A673 (cell line): Measurements from ENCODE around the gene BCDIN3D. TPM values are rescaled to one million over a fixed set of nuclear protein-coding genes. Genes with fewer than 3 reads are reported as not detected.

Source experiments
- BruUV-seq: library from RNA; stranded (reverse); fragments of 400-500 nt; replicated peaks from 2 replicates; lab custom pipeline; 2021; lab: Mats Ljungman, UMichigan
- CTCF ChIA-PET: fragments of 300-600 bp; sonication (Branson Sonifier 250); formaldehyde crosslinking; loops from one replicate; lab custom pipeline; 2022; ENCODE audit warnings: antibody characterized with exemption; lab: Charles Lee
- POLR2A ChIA-PET: fragments of 300-600 bp; sonication (Branson Sonifier 250); formaldehyde crosslinking; loops from one replicate; lab custom pipeline; 2022; ENCODE audit warnings: antibody characterized with exemption; ENCODE audit not compliant: low non-redundant PET; lab: Charles Lee
- DNase-seq: peaks from one replicate; pipeline ENCODE4 v3.0.0-alpha.2; 2015; ENCODE audit warnings: low spot score
- H3K27ac ChIP-seq: fragments of 200-600 bp; sonication (generic); 2 replicates; pipeline ENCODE4 v1.5.1; 2016; ENCODE audit warnings: mixed run types, low read depth, mild to moderate bottlenecking, mixed read lengths, antibody characterized with exemption, low read length; ENCODE audit not compliant: poor library complexity, severe bottlenecking
- H3K27me3 ChIP-seq: fragments of 200-600 bp; sonication (generic); replicated peaks from 2 replicates; pipeline ENCODE4 v1.6.1; 2017; ENCODE audit warnings: mixed run types, low read depth, mild to moderate bottlenecking, mixed read lengths, antibody characterized with exemption, low read length; ENCODE audit not compliant: insufficient read depth, poor library complexity
- H3K36me3 ChIP-seq: fragments of 200-600 bp; sonication (generic); 2 replicates; pipeline ENCODE4 v1.6.1; 2016; ENCODE audit warnings: mixed run types, mild to moderate bottlenecking, mixed read lengths, antibody characterized with exemption, low read length; ENCODE audit not compliant: insufficient read depth, poor library complexity, severe bottlenecking
- H3K4me1 ChIP-seq: fragments of 200-600 bp; sonication (generic); 2 replicates; pipeline ENCODE4 v1.6.1; 2017; ENCODE audit warnings: mixed run types, mild to moderate bottlenecking, mixed read lengths, antibody characterized with exemption, low read length; ENCODE audit not compliant: insufficient read depth, poor library complexity, severe bottlenecking
- H3K4me3 ChIP-seq: fragments of 200-600 bp; sonication (generic); 2 replicates; pipeline ENCODE4 v1.5.1; 2016; ENCODE audit warnings: low read depth, mixed run types, mild to moderate bottlenecking, mixed read lengths, low read length; ENCODE audit not compliant: poor library complexity, severe bottlenecking
- H3K9me3 ChIP-seq: fragments of 200-600 bp; sonication (generic); 2 replicates; pipeline ENCODE4 v1.6.1; 2016; ENCODE audit warnings: mixed run types, low read depth, mild to moderate bottlenecking, mixed read lengths, antibody characterized with exemption, low read length; ENCODE audit not compliant: poor library complexity, severe bottlenecking
- EZH2 ChIP-seq: fragments of 200-600 bp; sonication (generic); IDR thresholded peaks from 2 replicates; pipeline ENCODE4 v1.6.1; 2017; ENCODE audit warnings: borderline replicate concordance, low read depth, mild to moderate bottlenecking, mixed read lengths, antibody characterized with exemption, low read length; ENCODE audit not compliant: poor library complexity, severe bottlenecking
- intact Hi-C: fragments of 100-400 bp; cut with micrococcal nuclease; formaldehyde crosslinking; loops from one replicate; pipeline ENCODE4 v1.10.0; 2022; ENCODE audit not compliant: unreplicated experiment
- total RNA-seq: library from RNA; stranded (reverse); gene quantifications from 2 replicates; pipeline ENCODE4 v1.2.3, GENCODE V29; 2021
- TF ChIP-seq, protein P1 (sequence below): fragments of 300-800, 200-600 bp; sonication (generic); conservative IDR thresholded peaks from 2 replicates; pipeline ENCODE4 v1.5.1; 2017; ENCODE audit warnings: low read depth, mild to moderate bottlenecking, antibody characterized with exemption, low read length, moderate library complexity, mixed read lengths

The BCDIN3D gene
- total RNA-seq, 1 experiment from 2014 or later: 5.7 TPM

DNA sequence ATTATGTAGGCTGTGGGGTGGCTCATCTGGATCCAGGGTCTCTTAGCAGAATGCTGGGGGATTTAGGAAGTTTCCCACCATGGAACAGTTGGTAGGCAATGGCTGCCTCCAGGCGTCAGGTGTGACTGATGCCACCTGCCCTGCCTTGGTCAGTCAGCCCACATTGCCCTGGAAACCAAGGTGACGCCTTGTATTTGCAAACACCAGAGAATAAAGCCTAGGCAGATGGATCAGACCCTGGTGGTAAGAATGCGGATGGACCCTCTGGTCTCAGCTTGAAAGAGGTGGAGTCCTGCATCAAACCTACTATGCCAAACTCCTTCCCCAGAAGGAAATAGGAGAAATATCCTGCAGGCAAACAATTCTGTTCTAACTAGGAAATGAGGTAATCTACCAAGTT lies 52.9 kb downstream of the BCDIN3D start:
- POLR2A ChIA-PET: interaction anchor here (0.6 kb wide), 2 partner anchors 34 to 148 kb away, joined by 3 to 15 read pairs; no protein-coding TSS in a partner anchor

DNA sequence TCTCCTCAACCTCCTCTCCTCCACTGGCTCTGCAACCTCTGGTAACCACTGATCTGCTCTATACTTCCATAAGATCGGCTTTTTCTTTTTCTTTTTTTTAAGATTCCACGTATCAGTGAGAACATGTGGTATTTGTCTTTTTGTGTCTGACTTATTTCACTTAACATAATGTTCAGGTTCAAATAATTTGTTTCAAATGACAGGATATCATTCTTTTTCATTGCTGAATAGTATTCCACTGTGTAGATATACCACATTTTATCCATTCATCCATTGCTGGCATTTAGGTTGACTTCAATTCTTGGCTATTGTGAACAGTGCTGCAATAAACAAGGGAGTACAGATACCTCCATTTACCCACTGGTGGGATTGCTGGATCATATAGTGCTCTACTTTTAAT lies 55.2 kb downstream of the BCDIN3D start:
- BruUV-seq: no TSS peak

More for the DNA sequence above, 52.9 kb downstream of the BCDIN3D start:
- H3K4me1 ChIP-seq: no peaks in the 10 kb centered on the region
- CTCF ChIA-PET: no interaction called here
- no peak for DNase-seq
- no peaks in the 10 kb centered on the region for H3K9me3 ChIP-seq
- no peak overlapping the region for H3K4me3 ChIP-seq
- no TSS peak for BruUV-seq
- intact Hi-C loops: no loop called here
- no peaks in the 10 kb centered on the region for H3K36me3 ChIP-seq
- no peaks in the 10 kb centered on the region for H3K27me3 ChIP-seq
- TF ChIP-seq, protein P1, sequence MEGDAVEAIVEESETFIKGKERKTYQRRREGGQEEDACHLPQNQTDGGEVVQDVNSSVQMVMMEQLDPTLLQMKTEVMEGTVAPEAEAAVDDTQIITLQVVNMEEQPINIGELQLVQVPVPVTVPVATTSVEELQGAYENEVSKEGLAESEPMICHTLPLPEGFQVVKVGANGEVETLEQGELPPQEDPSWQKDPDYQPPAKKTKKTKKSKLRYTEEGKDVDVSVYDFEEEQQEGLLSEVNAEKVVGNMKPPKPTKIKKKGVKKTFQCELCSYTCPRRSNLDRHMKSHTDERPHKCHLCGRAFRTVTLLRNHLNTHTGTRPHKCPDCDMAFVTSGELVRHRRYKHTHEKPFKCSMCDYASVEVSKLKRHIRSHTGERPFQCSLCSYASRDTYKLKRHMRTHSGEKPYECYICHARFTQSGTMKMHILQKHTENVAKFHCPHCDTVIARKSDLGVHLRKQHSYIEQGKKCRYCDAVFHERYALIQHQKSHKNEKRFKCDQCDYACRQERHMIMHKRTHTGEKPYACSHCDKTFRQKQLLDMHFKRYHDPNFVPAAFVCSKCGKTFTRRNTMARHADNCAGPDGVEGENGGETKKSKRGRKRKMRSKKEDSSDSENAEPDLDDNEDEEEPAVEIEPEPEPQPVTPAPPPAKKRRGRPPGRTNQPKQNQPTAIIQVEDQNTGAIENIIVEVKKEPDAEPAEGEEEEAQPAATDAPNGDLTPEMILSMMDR: no peak
- TF ChIP-seq EZH2: no peak
- no peak overlapping the region for H3K27ac ChIP-seq

More for the DNA sequence above, 55.2 kb downstream of the BCDIN3D start:
- H3K27ac ChIP-seq: no peak overlapping the region
- H3K4me3 ChIP-seq: no peak overlapping the region
- DNase-seq: no peak
- H3K4me1 ChIP-seq: no peaks in the 10 kb centered on the region
- H3K27me3 ChIP-seq: no peaks in the 10 kb centered on the region
- POLR2A ChIA-PET: no interaction called here
- CTCF ChIA-PET: no interaction called here
- TF ChIP-seq EZH2: no peak
- TF ChIP-seq, protein P1: no peak
- intact Hi-C loops: no loop called here
- no peaks in the 10 kb centered on the region for H3K9me3 ChIP-seq
- no peaks in the 10 kb centered on the region for H3K36me3 ChIP-seq

Other genes starting within 250 kb of the BCDIN3D start
- 0.19 and 0.20 TPM in 2 replicates for gene FAM186B, start 237.5 kb downstream of the BCDIN3D start, total RNA-seq
- 14.0 and 19.4 TPM in 2 replicates for gene PRPF40B, start 219.5 kb downstream of the BCDIN3D start, total RNA-seq
- gene FMNL3, start 135.7 kb downstream of the BCDIN3D start, total RNA-seq: 22.0 and 27.7 TPM in 2 replicates
- 425 and 454 TPM in 2 replicates for gene TMBIM6, start 101.5 kb downstream of the BCDIN3D start, total RNA-seq
- 28.2 and 29.0 TPM in 2 replicates for gene NCKAP5L, start 14.7 kb downstream of the BCDIN3D start, total RNA-seq
- gene FAIM2, start 60.8 kb upstream of the BCDIN3D start, total RNA-seq: 0.11 TPM in 1 of 2 replicates, not detected in the other
- gene AQP2, start 107.6 kb upstream of the BCDIN3D start, total RNA-seq: not detected in 2 replicates
- gene AQP5, start 118.8 kb upstream of the BCDIN3D start, total RNA-seq: not detected in 2 replicates
- gene AQP6, start 129.8 kb upstream of the BCDIN3D start, total RNA-seq: not detected in 2 replicates
- 173 and 179 TPM in 2 replicates for gene RACGAP1, start 182.4 kb upstream of the BCDIN3D start, total RNA-seq
- 2.7 and 5.5 TPM in 2 replicates for gene ASIC1, start 214.5 kb upstream of the BCDIN3D start, total RNA-seq
- 141 and 152 TPM in 2 replicates for gene SMARCD1, start 242.2 kb upstream of the BCDIN3D start, total RNA-seq